ENCODE measurements around the gene ARHGEF16.

GRCh38 chr1:3411806-3412205 is 42.7 kb upstream of the ARHGEF16 start:
- TF ChIP-seq, protein P1, sequence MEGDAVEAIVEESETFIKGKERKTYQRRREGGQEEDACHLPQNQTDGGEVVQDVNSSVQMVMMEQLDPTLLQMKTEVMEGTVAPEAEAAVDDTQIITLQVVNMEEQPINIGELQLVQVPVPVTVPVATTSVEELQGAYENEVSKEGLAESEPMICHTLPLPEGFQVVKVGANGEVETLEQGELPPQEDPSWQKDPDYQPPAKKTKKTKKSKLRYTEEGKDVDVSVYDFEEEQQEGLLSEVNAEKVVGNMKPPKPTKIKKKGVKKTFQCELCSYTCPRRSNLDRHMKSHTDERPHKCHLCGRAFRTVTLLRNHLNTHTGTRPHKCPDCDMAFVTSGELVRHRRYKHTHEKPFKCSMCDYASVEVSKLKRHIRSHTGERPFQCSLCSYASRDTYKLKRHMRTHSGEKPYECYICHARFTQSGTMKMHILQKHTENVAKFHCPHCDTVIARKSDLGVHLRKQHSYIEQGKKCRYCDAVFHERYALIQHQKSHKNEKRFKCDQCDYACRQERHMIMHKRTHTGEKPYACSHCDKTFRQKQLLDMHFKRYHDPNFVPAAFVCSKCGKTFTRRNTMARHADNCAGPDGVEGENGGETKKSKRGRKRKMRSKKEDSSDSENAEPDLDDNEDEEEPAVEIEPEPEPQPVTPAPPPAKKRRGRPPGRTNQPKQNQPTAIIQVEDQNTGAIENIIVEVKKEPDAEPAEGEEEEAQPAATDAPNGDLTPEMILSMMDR (IDR thresholded peaks at IDR 0.05): no peak
- TF ChIP-seq POLR2A (IDR thresholded peaks at IDR 0.05) (no peak), POLR2AphosphoS5 (IDR thresholded peaks at IDR 0.05) (no peak), EP300 (IDR thresholded peaks at IDR 0.05) (no peak)
